ENCODE results near the gene UBE3B. TPM values are rescaled to one million over a fixed set of nuclear protein-coding genes. Genes with fewer than 3 reads are reported as not detected.

Gene UBE3B
- total RNA-seq, 2 donors from 2014 or later = 57.9 to 85.8 TPM

DNA sequence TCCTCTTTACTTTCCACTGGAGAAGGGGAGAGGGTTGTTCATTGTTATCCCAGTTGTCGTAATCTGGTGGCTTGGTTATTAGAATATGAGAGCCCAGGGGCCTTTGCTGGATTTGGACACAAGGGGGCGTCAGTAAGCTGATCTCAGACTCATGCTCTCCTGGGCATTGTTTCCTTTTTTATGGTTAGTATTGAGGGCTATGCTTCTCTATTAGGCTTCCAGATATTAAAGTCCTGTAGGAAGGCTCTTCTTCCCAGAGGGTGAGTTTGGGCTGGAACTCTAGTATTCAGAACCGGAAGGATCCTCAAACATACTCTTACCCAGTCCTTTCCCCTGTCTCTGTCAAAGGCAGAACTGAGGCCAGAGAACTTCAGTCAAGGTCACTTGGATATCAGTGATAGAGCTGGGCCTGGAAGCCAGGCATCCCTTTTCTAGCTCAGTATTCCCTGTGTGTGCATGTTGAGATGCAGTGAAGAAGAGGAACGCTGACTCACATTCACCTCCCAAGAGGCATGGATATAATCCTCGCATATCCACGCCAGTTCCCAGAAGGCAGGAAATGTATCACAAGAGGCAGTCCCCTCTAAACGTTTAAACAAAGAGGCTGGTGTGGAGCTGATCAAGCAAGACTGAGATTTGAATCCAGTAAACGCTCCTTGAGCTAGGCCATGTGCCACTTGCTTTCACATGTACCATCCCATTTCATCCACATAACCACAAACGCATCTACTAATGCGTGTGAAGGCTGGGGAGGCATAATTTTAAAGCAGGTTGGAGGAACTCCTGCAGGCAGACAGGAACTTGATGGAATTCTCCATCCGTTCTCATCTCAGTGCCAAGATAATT, 41.6 kb downstream of the UBE3B start:
- H3K9me3 ChIP-seq = no peaks in the 10 kb centered on the region
- DNase-seq (ENCODE audit: low spot score) = peak; percentile 53
- no peak overlapping the region for H3K4me3 ChIP-seq
- H3K27me3 ChIP-seq (replicated peaks; ENCODE audit: insufficient read depth) = no peaks in the 10 kb centered on the region
- no peaks in the 10 kb centered on the region for H3K4me1 ChIP-seq (replicated peaks)
- WGBS = 48% methylated on average over 11 of the region's 11 CpGs
- peaks cover 0 to 9% of the 10 kb centered on the region in 2 donors for H3K36me3 ChIP-seq
- peak overlapping the region in 1 of 2 donors; percentile 23 for H3K27ac ChIP-seq
- intact Hi-C loops (cut with DNase I) = loop anchor here (5.0 kb wide), 1 partner anchor 258 kb away; no protein-coding TSS in a partner anchor
- TF ChIP-seq POLR2AphosphoS5 (IDR thresholded peaks at IDR 0.05) = no peak
- TF ChIP-seq CTCF (IDR thresholded peaks at IDR 0.05) = peak; percentile 57 to 81 (median 72)
- TF ChIP-seq POLR2A (IDR thresholded peaks at IDR 0.05) = no peak

DNA sequence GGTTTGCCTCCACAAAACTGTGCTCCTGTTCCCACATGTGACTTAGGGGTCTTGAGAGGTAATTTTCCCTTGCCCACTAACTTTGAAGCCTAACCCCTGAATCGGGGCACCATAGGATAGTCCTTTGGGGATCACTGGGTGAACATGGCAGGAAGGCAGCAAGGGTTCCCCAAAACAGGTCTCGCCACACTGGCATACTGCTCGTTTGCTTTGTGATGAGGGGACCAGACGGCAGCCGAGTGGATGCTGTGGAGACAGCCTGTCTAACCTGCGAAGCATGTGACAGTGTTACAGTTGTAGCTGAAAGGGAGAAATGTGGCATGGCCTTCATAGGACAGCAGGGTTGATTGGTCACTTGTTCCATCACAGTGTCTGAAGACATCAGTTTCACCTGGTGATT, 42.4 kb downstream of the UBE3B start:
- peaks cover 0 to 9% of the 10 kb centered on the region in 2 donors for H3K36me3 ChIP-seq
- DNase-seq (ENCODE audit: low spot score) = no peak
- intact Hi-C loops (cut with DNase I) = loop anchor here (5.0 kb wide), 1 partner anchor 258 kb away; no protein-coding TSS in a partner anchor

DNA sequence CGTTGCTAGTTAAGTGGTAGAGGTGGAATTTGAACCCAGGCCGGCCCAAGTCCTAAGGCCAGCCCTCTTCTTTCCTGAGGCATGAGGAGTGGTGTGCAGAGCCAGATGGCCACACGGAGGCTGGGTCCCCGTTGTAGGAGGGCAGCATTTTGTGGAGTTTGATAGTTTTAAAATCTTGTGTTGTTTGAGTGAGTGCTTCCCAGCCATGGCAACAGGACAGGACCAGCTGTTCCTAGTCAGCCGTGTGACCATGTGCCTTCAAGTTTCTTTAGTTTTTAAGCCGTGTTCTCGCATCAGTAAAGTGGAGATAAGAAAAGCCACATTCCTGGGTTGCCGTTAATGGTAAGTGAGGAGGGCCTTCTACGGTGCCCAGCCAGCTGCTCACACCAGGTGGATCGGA, 44.4 kb downstream of the UBE3B start:
- no peak overlapping the region for H3K27ac ChIP-seq
- H3K4me3 ChIP-seq = no peak overlapping the region
- H3K9me3 ChIP-seq = no peaks in the 10 kb centered on the region
- no peaks in the 10 kb centered on the region for H3K4me1 ChIP-seq (replicated peaks)
- H3K27me3 ChIP-seq (replicated peaks; ENCODE audit: insufficient read depth) = no peaks in the 10 kb centered on the region
- intact Hi-C loops (cut with DNase I) = no loop called here
- DNase-seq (ENCODE audit: low spot score) = no peak
- 67% methylated on average over 10 of the region's 10 CpGs for WGBS
- peaks cover 0 to 8% of the 10 kb centered on the region in 2 donors for H3K36me3 ChIP-seq
- no peak for TF ChIP-seq POLR2A (IDR thresholded peaks at IDR 0.05)
- TF ChIP-seq POLR2AphosphoS5 (IDR thresholded peaks at IDR 0.05) = no peak
- no peak for TF ChIP-seq CTCF (IDR thresholded peaks at IDR 0.05)

More for the DNA sequence above, 42.4 kb downstream of the UBE3B start:
- no peak overlapping the region for H3K4me3 ChIP-seq
- H3K9me3 ChIP-seq = no peaks in the 10 kb centered on the region
- no peak for TF ChIP-seq POLR2A (IDR thresholded peaks at IDR 0.05)
- no peak for TF ChIP-seq CTCF (IDR thresholded peaks at IDR 0.05)
- no peak for TF ChIP-seq POLR2AphosphoS5 (IDR thresholded peaks at IDR 0.05)
- H3K27me3 ChIP-seq (replicated peaks; ENCODE audit: insufficient read depth) = no peaks in the 10 kb centered on the region
- 80% methylated on average over 6 of the region's 6 CpGs for whole genome bisulfite sequencing
- H3K27ac ChIP-seq = peak overlapping the region; percentile 5 to 23
- no peaks in the 10 kb centered on the region for H3K4me1 ChIP-seq (replicated peaks)

DNA sequence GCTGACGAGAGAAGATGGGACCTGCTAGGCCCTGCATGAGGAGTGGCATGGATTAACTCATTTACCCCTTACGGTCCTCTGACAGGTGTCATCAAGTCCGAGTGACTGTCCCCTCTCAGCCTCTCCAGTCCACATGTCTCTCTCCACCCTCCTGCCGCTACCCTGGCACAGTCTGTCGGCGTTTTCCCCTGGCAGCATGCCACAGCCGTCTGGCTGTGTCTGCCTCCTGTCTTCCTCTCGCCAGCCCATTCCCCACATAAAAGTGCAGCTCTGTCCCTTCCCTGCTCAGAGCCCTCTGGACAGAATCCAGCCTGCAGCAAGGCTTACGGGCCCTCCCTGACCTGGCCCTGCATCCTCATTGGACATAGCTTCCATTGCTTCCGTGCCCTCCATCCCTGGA, 45.6 kb downstream of the UBE3B start:
- DNase-seq (ENCODE audit: low spot score) = no peak
- H3K36me3 ChIP-seq = peaks cover 0 to 5% of the 10 kb centered on the region in 2 donors

More for the DNA sequence above, 45.6 kb downstream of the UBE3B start:
- no peak for TF ChIP-seq POLR2AphosphoS5 (IDR thresholded peaks at IDR 0.05)
- no peak for TF ChIP-seq POLR2A (IDR thresholded peaks at IDR 0.05)
- TF ChIP-seq CTCF (IDR thresholded peaks at IDR 0.05) = no peak
- H3K4me1 ChIP-seq (replicated peaks) = no peaks in the 10 kb centered on the region
- intact Hi-C loops (cut with DNase I) = no loop called here
- WGBS = 54% methylated on average over 10 of the region's 10 CpGs
- H3K27ac ChIP-seq = no peak overlapping the region
- H3K27me3 ChIP-seq (replicated peaks; ENCODE audit: insufficient read depth) = no peaks in the 10 kb centered on the region
- H3K9me3 ChIP-seq = no peaks in the 10 kb centered on the region
- no peak overlapping the region for H3K4me3 ChIP-seq

Data from prostate gland (tissue), 2 donors.